ENCODE measurements around the gene PLA2G4A. TPM values are rescaled to one million over a fixed set of nuclear protein-coding genes. Genes with fewer than 3 reads are reported as not detected.

The PLA2G4A gene
- total and polyA plus RNA-seq, 2 donors (not counting 3 experiments of a cell fraction or from before 2014, with no cell fraction given), result 8.2 to 13.3 TPM

- BruUV-seq (replicated peaks), result no TSS peak
- Histone ChIP-seq H2AFZ (ENCODE audit: low read depth, low read length) (no peak overlapping the region), H3K27ac (ENCODE audit: insufficient read depth, low read depth, low read length) (no peak overlapping the region), H3K27me3 (ENCODE audit: control insufficient read depth in 2 of 2, insufficient read depth in 2 of 2, low read length in 2 of 2) (no peaks in the 10 kb centered on the region), H3K4me2 (ENCODE audit: insufficient read depth, low read length) (no peak overlapping the region), H3K36me3 (ENCODE audit: control insufficient read depth in 2 of 2, extremely low read depth in 1 of 2, insufficient read depth in 2 of 2, low read length in 2 of 2) (no peaks in the 10 kb centered on the region), H3K4me3 (replicated peaks in 1 of 3; ENCODE audit: insufficient read depth in 1 of 3, low read depth in 1 of 3, low read length in 3 of 3) (no peak overlapping the region), H3K79me2 (ENCODE audit: control insufficient read depth, insufficient read depth, low read length) (no peaks in the 10 kb centered on the region), H3K4me1 (ENCODE audit: control insufficient read depth, extremely low read depth, insufficient read depth, low read length) (no peaks in the 10 kb centered on the region), H4K20me1 (replicated peaks; ENCODE audit: control insufficient read depth, extremely low read depth, insufficient read depth, low read length) (no peaks in the 10 kb centered on the region), H3K9me1 (replicated peaks; ENCODE audit: control insufficient read depth, extremely low read depth, insufficient read depth, low read length) (no peaks in the 10 kb centered on the region), H3K9me3 (replicated peaks; ENCODE audit: control insufficient read depth, insufficient read depth, low read length) (no peaks in the 10 kb centered on the region), H3K9ac (replicated peaks; ENCODE audit: extremely low read depth, insufficient read depth, low read length) (no peak overlapping the region)
- FAIRE-seq (peak; percentile 28), DNase-seq (ENCODE audit: low read depth, low spot score) (peak; percentile 73)
- TF ChIP-seq MYC (IDR thresholded peaks at IDR 0.05; ENCODE audit: low read depth, low read length) (no peak), CTCF (IDR thresholded peaks at IDR 0.05; ENCODE audit: extremely low read depth in 1 of 2, insufficient read depth in 1 of 2, low read depth in 1 of 2, low read length in 2 of 2) (peak; percentile 32 to 49), POLR2AphosphoS5 (IDR thresholded peaks at IDR 0.05; ENCODE audit: insufficient read depth, low read depth, low read length) (no peak), MAX (IDR thresholded peaks at IDR 0.05; ENCODE audit: insufficient read depth, insufficient read length) (no peak), GATA2 (IDR thresholded peaks at IDR 0.05; ENCODE audit: insufficient read depth, insufficient read length, low read depth, low read length) (no peak)
- dilution Hi-C loops (cut with MboI; ENCODE audit: extremely low pct_ligation_motif_present, low sequenced_read_pairs) (no loop called here), intact Hi-C loops (cut with micrococcal nuclease) (loop anchor here (1.0 kb wide), 3 partner anchors 124 to 324 kb away; no protein-coding TSS in a partner anchor)
- ChIA-PET CTCF (interaction anchor here (0.9 to 2.2 kb wide), 16 partner anchors 20 to 431 kb away, joined by 3 to 18 read pairs (median 6); partner anchors contain the start of genes ODR4, PTGS2 and TPR), POLR2A (no interaction called here)
Measured at GRCh38 chr1:186806477-186806876, 22.3 kb upstream of the PLA2G4A start.

- Histone ChIP-seq H3K27ac (ENCODE audit: insufficient read depth, low read depth, low read length) (no peak overlapping the region), H3K36me3 (ENCODE audit: control insufficient read depth in 2 of 2, extremely low read depth in 1 of 2, insufficient read depth in 2 of 2, low read length in 2 of 2) (no peaks in the 10 kb centered on the region), H4K20me1 (replicated peaks; ENCODE audit: control insufficient read depth, extremely low read depth, insufficient read depth, low read length) (no peaks in the 10 kb centered on the region), H2AFZ (ENCODE audit: low read depth, low read length) (no peak overlapping the region), H3K27me3 (ENCODE audit: control insufficient read depth in 2 of 2, insufficient read depth in 2 of 2, low read length in 2 of 2) (no peaks in the 10 kb centered on the region), H3K9ac (replicated peaks; ENCODE audit: extremely low read depth, insufficient read depth, low read length) (no peak overlapping the region), H3K4me3 (replicated peaks in 1 of 3; ENCODE audit: insufficient read depth in 1 of 3, low read depth in 1 of 3, low read length in 3 of 3) (no peak overlapping the region), H3K79me2 (ENCODE audit: control insufficient read depth, insufficient read depth, low read length) (no peaks in the 10 kb centered on the region), H3K4me2 (ENCODE audit: insufficient read depth, low read length) (no peak overlapping the region), H3K9me1 (replicated peaks; ENCODE audit: control insufficient read depth, extremely low read depth, insufficient read depth, low read length) (no peaks in the 10 kb centered on the region), H3K4me1 (ENCODE audit: control insufficient read depth, extremely low read depth, insufficient read depth, low read length) (no peaks in the 10 kb centered on the region), H3K9me3 (replicated peaks; ENCODE audit: control insufficient read depth, insufficient read depth, low read length) (no peaks in the 10 kb centered on the region)
- ChIA-PET CTCF (interaction anchor here (1.1 to 2.2 kb wide), 6 partner anchors 20 to 323 kb away, joined by 3 to 14 read pairs (median 7); no protein-coding TSS in a partner anchor), POLR2A (no interaction called here)
- intact Hi-C loops (cut with micrococcal nuclease), result no loop called here
- no TSS peak for BruUV-seq (replicated peaks)
- no peak for TF ChIP-seq JUN (IDR thresholded peaks at IDR 0.05; ENCODE audit: borderline replicate concordance, insufficient read depth, insufficient read length, low read depth)
- TF ChIP-seq GATA2 (IDR thresholded peaks at IDR 0.05; ENCODE audit: insufficient read depth, insufficient read length, low read depth, low read length), result no peak
- TF ChIP-seq MYC (IDR thresholded peaks at IDR 0.05; ENCODE audit: low read depth, low read length), result no peak
- no peak for TF ChIP-seq POLR2AphosphoS5 (IDR thresholded peaks at IDR 0.05; ENCODE audit: insufficient read depth, low read depth, low read length)
- TF ChIP-seq POLR2A (IDR thresholded peaks at IDR 0.05; ENCODE audit: low read depth, low read length), result no peak
- TF ChIP-seq EZH2 (IDR thresholded peaks at IDR 0.05; ENCODE audit: borderline replicate concordance, low read depth, low read length, severe bottlenecking), result no peak
- no peak for TF ChIP-seq FOS (IDR thresholded peaks at IDR 0.05; ENCODE audit: borderline replicate concordance, insufficient read depth, low read length)
- no peak for TF ChIP-seq MAX (IDR thresholded peaks at IDR 0.05; ENCODE audit: insufficient read depth, insufficient read length)
- TF ChIP-seq CTCF (IDR thresholded peaks at IDR 0.05; ENCODE audit: extremely low read depth in 1 of 2, insufficient read depth in 1 of 2, low read depth in 1 of 2, low read length in 2 of 2), result no peak
- no peak for DNase-seq (ENCODE audit: low read depth, low spot score)
- FAIRE-seq, result peak; percentile 55
- dilution Hi-C loops (cut with MboI; ENCODE audit: extremely low pct_ligation_motif_present, low sequenced_read_pairs), result no loop called here
Measured at GRCh38 chr1:186807163-186807562, 21.6 kb upstream of the PLA2G4A start.
